GM21423 (cell line): ENCODE measurements around the gene SPTLC3.
"Not testable (repeated sequence)": the region's sequence is repeated elsewhere in the genome, so short reads cannot be mapped to it uniquely, and the experiment has no call there.

ENCODE experiments used
- ATAC-seq: cut with Tn5 transposase; IDR thresholded peaks from one replicate; pipeline ENCODE4 v1.9.1; 2021; ENCODE audit warnings: mild to moderate bottlenecking, moderate library complexity; ENCODE audit not compliant: unreplicated experiment

Gene SPTLC3

GRCh38 chr20:13008761-13009681, at the start of gene SPTLC3:
Gene SPTLC3 (plus strand): TSS chr20:13008972. CDS start chr20:13009268, 296 bp downstream.
- ATAC-seq, result peak; percentile 26

GRCh38 chr20:12961725-12962124, 47.0 kb upstream of the SPTLC3 start:
- no peak for ATAC-seq

- no peak for ATAC-seq
Observed at GRCh38 chr20:12962895-12963294, 45.9 kb upstream of the SPTLC3 start.

GRCh38 chr20:12963416-12963815, 45.4 kb upstream of the SPTLC3 start:
- no peak for ATAC-seq

- no peak for ATAC-seq
Observed at GRCh38 chr20:12965212-12965869, 43.4 kb upstream of the SPTLC3 start.

- ATAC-seq, result no peak
Observed at GRCh38 chr20:12965870-12966251, 42.9 kb upstream of the SPTLC3 start.

GRCh38 chr20:12966468-12967085, 42.2 kb upstream of the SPTLC3 start:
- no peak for ATAC-seq

GRCh38 chr20:12967932-12968331, 40.8 kb upstream of the SPTLC3 start:
- ATAC-seq, result no peak

- ATAC-seq, result no peak
Observed at GRCh38 chr20:12968472-12968871, 40.3 kb upstream of the SPTLC3 start.

- ATAC-seq, result no peak
Observed at GRCh38 chr20:12969071-12969669, 39.6 kb upstream of the SPTLC3 start.

GRCh38 chr20:12970372-12970821, 38.4 kb upstream of the SPTLC3 start:
- ATAC-seq, result no peak

GRCh38 chr20:12975833-12976608, 32.8 kb upstream of the SPTLC3 start:
- no peak for ATAC-seq

GRCh38 chr20:12976720-12977309, 32.0 kb upstream of the SPTLC3 start:
- ATAC-seq, result no peak

GRCh38 chr20:12977328-12978125, 31.2 kb upstream of the SPTLC3 start:
- ATAC-seq, result no peak

GRCh38 chr20:12978126-12978394, 30.7 kb upstream of the SPTLC3 start:
- no peak for ATAC-seq

- ATAC-seq, result no peak
Observed at GRCh38 chr20:12978613-12979495, 29.9 kb upstream of the SPTLC3 start.

GRCh38 chr20:12979713-12980112, 29.1 kb upstream of the SPTLC3 start:
- not testable (repeated sequence) for ATAC-seq

- no peak for ATAC-seq
Observed at GRCh38 chr20:12982098-12982497, 26.7 kb upstream of the SPTLC3 start.
